ENCODE data around the gene TSPAN12. TPM values are rescaled to one million over a fixed set of nuclear protein-coding genes. Genes with fewer than 3 reads are reported as not detected.

TSPAN12 gene
- total RNA-seq, 1 experiment from 2014 or later = 17.3 TPM

DNA sequence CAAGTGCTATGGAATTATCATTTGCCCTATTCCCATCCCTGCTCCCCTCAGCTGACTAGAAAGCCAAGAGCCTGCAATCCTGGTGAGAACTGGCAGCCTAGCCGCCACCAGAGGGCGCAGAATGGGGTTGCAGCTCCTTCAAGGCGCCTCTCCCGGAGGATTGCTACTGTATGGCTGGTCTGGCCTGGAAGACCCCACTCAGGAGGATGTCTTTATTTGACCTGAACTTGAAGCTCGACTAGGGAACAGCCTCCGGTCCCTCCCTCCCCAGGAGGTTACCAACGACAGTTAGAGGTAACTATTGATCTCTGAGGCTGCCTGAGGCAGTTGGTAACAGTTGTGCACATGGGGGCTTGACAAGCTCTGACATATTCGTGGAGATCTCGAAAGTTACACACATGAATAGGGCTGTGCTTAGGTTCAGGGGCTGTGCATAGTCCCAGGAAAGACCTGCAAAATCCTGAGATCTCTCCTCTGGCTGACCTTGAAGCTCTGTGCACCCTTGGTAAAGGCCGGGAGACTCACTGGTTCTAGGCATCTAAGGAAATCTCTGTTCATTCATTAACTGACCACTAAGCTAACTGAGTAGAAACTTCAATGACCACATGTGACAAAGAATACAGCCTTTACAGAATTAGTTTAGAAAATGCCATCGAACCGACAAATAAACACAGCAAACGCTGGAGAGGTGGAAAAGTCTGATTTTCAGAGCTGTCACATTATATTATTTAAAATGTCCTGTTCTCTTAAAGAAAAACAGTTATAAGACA, 65.7 kb downstream of the TSPAN12 start:
- peaks cover 15% of the 10 kb centered on the region for H3K4me1 Mint-ChIP-seq
- TF ChIP-seq CTCF (IDR thresholded peaks at IDR 0.05) (peak; percentile 88), TEAD1 (CRISPR knock-in tag; IDR thresholded peaks at IDR 0.05) (no peak), CREM (CRISPR knock-in tag; IDR thresholded peaks at IDR 0.05) (no peak), ETV6 (CRISPR knock-in tag; IDR thresholded peaks at IDR 0.05) (peak; percentile 80; the same call in 1 of the 2 replicates), CREB1 (CRISPR knock-in tag; IDR thresholded peaks at IDR 0.05) (no peak), ARID4B (CRISPR knock-in tag; IDR thresholded peaks at IDR 0.05; ENCODE audit: borderline replicate concordance) (no peak), STAT6 (CRISPR knock-in tag; conservative IDR thresholded peaks at IDR 0.05; ENCODE audit: low read depth) (no peak), ZNF138 (CRISPR knock-in tag; conservative IDR thresholded peaks at IDR 0.05) (no peak), ZNF317 (CRISPR knock-in tag; IDR thresholded peaks at IDR 0.05; ENCODE audit: borderline replicate concordance, low read depth) (no peak), SP1 (CRISPR knock-in tag; conservative IDR thresholded peaks at IDR 0.05) (no peak)
- TF ChIP-seq, protein P1, sequence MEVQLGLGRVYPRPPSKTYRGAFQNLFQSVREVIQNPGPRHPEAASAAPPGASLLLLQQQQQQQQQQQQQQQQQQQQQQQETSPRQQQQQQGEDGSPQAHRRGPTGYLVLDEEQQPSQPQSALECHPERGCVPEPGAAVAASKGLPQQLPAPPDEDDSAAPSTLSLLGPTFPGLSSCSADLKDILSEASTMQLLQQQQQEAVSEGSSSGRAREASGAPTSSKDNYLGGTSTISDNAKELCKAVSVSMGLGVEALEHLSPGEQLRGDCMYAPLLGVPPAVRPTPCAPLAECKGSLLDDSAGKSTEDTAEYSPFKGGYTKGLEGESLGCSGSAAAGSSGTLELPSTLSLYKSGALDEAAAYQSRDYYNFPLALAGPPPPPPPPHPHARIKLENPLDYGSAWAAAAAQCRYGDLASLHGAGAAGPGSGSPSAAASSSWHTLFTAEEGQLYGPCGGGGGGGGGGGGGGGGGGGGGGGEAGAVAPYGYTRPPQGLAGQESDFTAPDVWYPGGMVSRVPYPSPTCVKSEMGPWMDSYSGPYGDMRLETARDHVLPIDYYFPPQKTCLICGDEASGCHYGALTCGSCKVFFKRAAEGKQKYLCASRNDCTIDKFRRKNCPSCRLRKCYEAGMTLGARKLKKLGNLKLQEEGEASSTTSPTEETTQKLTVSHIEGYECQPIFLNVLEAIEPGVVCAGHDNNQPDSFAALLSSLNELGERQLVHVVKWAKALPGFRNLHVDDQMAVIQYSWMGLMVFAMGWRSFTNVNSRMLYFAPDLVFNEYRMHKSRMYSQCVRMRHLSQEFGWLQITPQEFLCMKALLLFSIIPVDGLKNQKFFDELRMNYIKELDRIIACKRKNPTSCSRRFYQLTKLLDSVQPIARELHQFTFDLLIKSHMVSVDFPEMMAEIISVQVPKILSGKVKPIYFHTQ (CRISPR knock-in tag; IDR thresholded peaks at IDR 0.05) = no peak

GRCh38 chr7:120785095-120785494, 72.8 kb downstream of the TSPAN12 start:
- Mint-ChIP-seq H3K4me1 (peaks cover 22% of the 10 kb centered on the region), H3K36me3 (no peaks in the 10 kb centered on the region), H3K4me3 (no peak overlapping the region), H3K9me3 (no peaks in the 10 kb centered on the region), H3K27me3 (ENCODE audit: low read depth) (no peaks in the 10 kb centered on the region), H3K27ac (peak overlapping the region; percentile 48)
- ATAC-seq (no peak; the same call in 1 of the 2 replicates), DNase-seq (ENCODE audit: low spot score) (no peak)
- CTCF ChIA-PET = interaction anchor here (0.7 to 1.6 kb wide), 3 partner anchors 10 to 25 kb away, joined by 3 to 4 read pairs (median 3); no protein-coding TSS in a partner anchor
- POLR2A ChIA-PET = no interaction called here
- TF ChIP-seq, protein P2, sequence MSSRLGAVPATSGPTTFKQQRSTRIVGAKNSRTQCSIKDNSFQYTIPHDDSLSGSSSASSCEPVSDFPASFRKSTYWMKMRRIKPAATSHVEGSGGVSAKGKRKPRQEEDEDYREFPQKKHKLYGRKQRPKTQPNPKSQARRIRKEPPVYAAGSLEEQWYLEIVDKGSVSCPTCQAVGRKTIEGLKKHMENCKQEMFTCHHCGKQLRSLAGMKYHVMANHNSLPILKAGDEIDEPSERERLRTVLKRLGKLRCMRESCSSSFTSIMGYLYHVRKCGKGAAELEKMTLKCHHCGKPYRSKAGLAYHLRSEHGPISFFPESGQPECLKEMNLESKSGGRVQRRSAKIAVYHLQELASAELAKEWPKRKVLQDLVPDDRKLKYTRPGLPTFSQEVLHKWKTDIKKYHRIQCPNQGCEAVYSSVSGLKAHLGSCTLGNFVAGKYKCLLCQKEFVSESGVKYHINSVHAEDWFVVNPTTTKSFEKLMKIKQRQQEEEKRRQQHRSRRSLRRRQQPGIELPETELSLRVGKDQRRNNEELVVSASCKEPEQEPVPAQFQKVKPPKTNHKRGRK (CRISPR knock-in tag; IDR thresholded peaks at IDR 0.05; ENCODE audit: borderline replicate concordance) = no peak
- TF ChIP-seq ELF4 (CRISPR knock-in tag; IDR thresholded peaks at IDR 0.05; ENCODE audit: low read depth) (no peak), NFYB (CRISPR knock-in tag; conservative IDR thresholded peaks at IDR 0.05; ENCODE audit: low read depth) (no peak), ATF1 (CRISPR knock-in tag; IDR thresholded peaks at IDR 0.05) (no peak), RELA (CRISPR knock-in tag; IDR thresholded peaks at IDR 0.05; ENCODE audit: borderline replicate concordance) (no peak), OVOL2 (CRISPR knock-in tag; IDR thresholded peaks at IDR 0.05; ENCODE audit: borderline replicate concordance) (no peak), ZNF121 (CRISPR knock-in tag; IDR thresholded peaks at IDR 0.05) (no peak)
- TF ChIP-seq, protein P3, sequence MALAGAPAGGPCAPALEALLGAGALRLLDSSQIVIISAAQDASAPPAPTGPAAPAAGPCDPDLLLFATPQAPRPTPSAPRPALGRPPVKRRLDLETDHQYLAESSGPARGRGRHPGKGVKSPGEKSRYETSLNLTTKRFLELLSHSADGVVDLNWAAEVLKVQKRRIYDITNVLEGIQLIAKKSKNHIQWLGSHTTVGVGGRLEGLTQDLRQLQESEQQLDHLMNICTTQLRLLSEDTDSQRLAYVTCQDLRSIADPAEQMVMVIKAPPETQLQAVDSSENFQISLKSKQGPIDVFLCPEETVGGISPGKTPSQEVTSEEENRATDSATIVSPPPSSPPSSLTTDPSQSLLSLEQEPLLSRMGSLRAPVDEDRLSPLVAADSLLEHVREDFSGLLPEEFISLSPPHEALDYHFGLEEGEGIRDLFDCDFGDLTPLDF (CRISPR knock-in tag; IDR thresholded peaks at IDR 0.05) = no peak

More for the DNA sequence above, 65.7 kb downstream of the TSPAN12 start:
- DNase-seq (ENCODE audit: low spot score) = peak; percentile 88
- CTCF ChIA-PET = interaction anchor here (0.5 to 3.4 kb wide), 42 partner anchors 9 to 316 kb away, joined by 3 to 28 read pairs (median 4); partner anchors contain the start of genes ING3 and TSPAN12
- H3K36me3 Mint-ChIP-seq = peaks cover 6% of the 10 kb centered on the region
- no peak overlapping the region for H3K4me3 Mint-ChIP-seq
- no peaks in the 10 kb centered on the region for H3K27me3 Mint-ChIP-seq (ENCODE audit: low read depth)
- H3K9me3 Mint-ChIP-seq = peaks cover 6% of the 10 kb centered on the region
- ATAC-seq = peak; percentile 99
- POLR2A ChIA-PET = interaction anchor here (0.5 to 0.7 kb wide), 4 partner anchors 66 to 159 kb away, joined by 3 to 5 read pairs (median 4); partner anchors contain the start of genes ING3 and TSPAN12
- H3K27ac Mint-ChIP-seq = no peak overlapping the region
